PC-9 (cell line): ENCODE measurements around the gene ARHGAP42.

ENCODE experiments used
- CTCF ChIP-seq: fragments of 200-600 bp; sonication (generic); conservative IDR thresholded peaks from 2 replicates; pipeline ENCODE4 v1.6.1; 2017; ENCODE audit warnings: mixed run types, antibody characterized with exemption, mild to moderate bottlenecking, moderate library complexity
- EZH2 ChIP-seq: fragments of 200-600 bp; sonication (generic); IDR thresholded peaks from 2 replicates; pipeline ENCODE4 v1.8.0; 2017; ENCODE audit warnings: antibody characterized with exemption, low read depth

GRCh38 chr11:101011881-101012280, 324.8 kb downstream of the ARHGAP42 start:
- no peak for TF ChIP-seq EZH2
- no peak for TF ChIP-seq CTCF
